Measurements from ENCODE around the gene PCLAF.
"Not testable (repeated sequence)": the region's sequence is repeated elsewhere in the genome, so short reads cannot be mapped to it uniquely, and the experiment has no call there.

The PCLAF gene

DNA sequence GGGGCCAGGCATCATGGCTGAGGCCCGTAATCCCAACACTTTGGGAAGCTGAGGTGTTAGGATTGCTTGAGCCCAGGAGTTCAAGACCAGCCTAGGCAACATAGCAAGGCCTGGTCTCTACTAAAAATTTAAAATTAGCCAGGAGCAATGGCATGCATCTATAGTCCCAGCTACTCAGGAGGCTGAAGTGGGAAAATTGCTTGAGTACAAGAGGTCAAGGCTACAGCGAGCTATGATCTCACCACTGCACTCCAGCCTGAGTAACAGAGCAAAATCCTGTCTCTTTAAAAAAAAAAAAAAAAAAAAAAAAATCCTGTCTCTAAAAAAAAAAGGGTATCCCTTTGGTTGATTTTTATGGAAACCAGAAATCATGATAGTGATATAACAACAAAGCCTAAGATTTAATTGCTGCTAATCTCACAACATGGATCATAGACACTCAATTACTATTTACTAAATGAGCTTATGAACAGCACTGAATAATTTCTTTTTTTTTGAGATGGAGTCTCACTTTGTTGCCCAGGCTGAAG lies 12.1 kb downstream of the PCLAF start:
- no peak for DNase-seq (ENCODE audit: low read depth in 2 of 3, low spot score in 1 of 3)

DNA sequence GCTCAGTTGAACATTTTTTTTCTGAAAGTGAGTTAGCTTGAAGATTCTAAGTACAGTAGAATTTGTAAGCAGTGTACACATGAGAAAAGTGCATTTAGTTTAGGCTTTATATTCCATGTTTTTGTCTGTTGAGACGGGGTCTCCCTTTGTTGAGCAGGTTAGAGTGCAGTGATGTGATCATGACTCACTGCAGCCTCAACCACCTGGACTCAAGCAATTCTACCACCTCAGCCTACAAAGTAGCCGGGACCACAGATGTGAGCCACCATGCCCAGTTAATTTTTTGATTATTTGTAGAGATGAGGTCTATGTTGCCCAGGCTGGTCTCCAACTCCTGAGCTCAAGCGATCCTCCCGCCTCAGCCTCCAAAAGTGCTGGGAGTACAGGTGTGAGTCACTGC lies 20.0 kb downstream of the PCLAF start:
- no peak for DNase-seq (ENCODE audit: low read depth in 2 of 3, low spot score in 1 of 3)

DNA sequence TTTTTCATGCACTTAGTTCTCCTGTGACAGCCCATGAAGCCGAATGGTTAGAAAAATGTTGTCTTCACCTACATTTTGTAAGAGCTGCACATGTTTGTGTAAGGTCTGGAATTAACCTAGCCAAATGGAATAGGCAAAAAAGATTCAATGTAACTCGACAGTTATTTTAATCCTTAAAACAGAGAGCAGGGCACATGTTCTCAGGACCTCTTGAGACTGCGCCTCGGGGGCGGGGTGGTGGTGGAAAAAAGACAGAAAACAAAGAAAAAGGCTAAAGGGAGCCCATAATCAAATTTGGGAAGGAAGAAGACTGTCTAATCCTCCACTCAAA lies 24.6 kb downstream of the PCLAF start:
- no peak for DNase-seq (ENCODE audit: low read depth in 2 of 3, low spot score in 1 of 3)

DNA sequence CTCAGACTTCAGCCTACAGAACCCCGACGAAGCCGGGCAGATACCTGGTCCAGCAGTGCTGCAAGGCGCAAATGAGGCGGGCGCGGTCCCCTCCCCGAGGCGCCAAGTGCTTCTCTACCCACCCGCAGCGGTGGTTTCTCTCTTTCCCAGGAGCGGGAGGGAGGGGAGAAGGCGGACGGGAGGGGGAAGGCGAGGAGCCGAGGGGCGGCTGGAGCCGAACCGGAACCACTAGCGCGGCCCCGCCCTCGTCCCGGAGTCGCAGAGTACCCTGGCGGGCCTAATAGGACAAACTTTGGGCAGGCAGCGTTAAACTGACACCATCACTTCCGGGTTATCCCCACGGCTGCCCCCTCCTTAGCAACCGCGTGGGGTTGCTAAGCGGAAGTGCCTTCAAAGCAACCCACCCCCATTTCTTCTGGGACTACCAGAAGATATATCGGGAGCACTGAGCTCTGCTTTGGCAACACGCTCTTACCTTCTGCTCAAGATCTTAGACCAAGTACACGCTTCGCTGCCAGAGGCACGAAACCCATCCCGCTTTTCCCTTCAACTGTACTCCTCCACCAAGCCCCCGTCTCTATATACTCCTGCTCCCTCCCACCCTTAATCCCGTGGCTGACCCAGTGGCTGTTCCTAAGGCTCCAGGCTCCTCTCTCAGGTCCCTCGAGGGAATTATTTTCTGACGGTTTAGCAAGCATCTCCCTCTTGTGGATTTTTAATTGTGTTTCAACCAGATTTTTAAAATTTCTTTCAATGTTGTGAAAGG lies 25.1 kb downstream of the PCLAF start, which contains the start of gene CSNK1G1:
Gene CSNK1G1 (minus strand): TSS at position 230 of the 766 bp plus-strand sequence. CDS start 55,674 bp downstream, outside the sequence.
- DNase-seq (ENCODE audit: low read depth in 2 of 3, low spot score in 1 of 3): peak; percentile 84 to 89 (median 86)

DNA sequence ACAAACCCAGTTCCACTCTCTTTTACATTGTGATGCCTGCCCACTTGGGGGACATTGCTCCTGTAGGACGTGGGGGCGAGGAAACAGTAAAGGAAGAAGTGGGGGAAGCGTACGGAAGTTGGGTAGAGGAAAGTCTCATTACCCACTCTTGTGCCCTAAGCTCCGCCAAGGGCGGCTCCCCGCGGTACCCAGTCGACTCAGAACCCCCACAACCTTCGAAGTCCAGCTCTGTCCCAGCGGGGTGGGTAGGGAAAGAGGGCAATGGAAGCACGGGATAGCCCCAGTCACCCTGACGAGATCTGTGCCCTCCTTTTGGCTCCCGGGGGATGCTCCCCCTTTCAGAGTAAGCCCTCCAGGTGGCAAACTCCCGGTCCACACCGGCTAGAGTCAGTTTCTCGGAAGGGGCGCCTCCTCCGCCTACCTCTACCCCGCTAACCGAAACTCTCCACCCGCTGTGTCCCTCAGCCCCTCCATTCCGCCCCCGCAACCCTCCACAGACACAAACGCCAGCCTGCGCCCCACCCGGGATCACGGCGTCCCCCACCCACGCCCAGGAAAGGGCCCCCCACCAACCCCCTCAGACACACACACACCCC lies 25.8 kb downstream of the PCLAF start:
- DNase-seq (ENCODE audit: low read depth in 2 of 3, low spot score in 1 of 3): peak in 1 of 3 donors; percentile 9

DNA sequence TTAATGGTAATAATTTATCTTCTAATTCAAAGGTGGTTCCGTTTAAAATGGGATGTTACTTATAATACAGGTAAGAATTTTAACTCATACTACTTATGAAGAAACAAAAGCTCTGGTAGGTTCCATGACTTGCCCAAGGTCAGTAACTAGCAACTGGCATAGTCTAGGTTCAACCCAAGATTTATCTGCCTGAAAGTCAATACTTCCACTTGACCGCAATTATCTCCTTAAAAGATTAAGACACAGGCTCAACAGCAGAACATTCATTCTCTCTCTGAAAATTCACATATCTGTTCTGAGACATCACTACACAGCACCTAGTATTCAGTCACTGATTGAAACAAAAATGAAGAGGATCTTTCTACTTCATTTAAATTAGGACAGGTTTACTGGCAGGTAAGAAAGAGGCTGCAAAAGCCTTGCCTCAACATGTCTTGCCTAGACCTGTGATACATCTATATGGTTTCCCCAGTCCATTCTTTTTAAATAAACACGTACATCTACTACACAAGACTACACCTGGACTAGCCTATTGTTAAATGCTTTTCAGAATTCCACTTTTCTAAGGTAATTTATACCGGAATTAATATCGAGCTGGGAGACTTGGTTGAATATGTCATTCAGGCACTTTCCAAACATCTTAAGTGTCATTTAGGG lies 26.4 kb downstream of the PCLAF start:
- no peak for DNase-seq (ENCODE audit: low read depth in 2 of 3, low spot score in 1 of 3)

DNA sequence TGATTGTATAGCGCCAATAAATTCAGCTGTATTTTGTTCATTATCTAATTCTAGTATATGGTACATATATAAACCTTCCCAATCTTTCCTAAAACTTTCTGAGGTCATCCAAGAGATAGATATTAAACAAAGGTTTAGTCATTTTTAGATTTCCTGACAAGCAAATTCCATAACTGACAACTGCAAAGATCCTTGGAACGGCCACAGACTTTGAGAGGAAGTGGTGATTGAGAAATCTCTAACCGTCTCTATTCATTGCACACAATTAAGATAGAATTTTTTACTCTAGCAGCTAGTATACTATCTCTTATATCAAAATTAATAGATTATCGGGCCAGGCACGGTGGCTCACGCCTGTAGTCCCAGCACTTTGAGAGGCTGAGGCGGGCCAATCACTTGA lies 30.0 kb downstream of the PCLAF start:
- DNase-seq (ENCODE audit: low read depth in 2 of 3, low spot score in 1 of 3): no peak

DNA sequence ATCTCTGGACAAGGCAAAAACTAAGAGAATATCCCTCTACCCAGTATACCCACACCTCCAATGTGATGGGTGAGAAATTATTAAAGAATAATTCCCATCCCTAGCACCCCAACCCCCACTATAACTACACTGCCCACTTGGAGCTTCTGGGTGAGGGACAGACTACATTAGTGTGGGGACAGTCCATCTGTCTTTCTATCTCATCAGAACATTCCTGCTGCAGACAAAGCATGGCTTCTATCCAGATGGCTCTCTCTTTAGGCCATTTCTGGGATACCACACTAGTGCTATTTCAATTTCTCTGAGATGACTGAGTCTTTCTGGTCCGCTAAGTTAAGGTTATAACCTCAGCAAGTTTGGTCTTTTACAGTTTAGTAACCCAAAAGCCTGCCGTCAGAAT lies 31.9 kb downstream of the PCLAF start:
- no peak for DNase-seq (ENCODE audit: low read depth in 2 of 3, low spot score in 1 of 3)

DNA sequence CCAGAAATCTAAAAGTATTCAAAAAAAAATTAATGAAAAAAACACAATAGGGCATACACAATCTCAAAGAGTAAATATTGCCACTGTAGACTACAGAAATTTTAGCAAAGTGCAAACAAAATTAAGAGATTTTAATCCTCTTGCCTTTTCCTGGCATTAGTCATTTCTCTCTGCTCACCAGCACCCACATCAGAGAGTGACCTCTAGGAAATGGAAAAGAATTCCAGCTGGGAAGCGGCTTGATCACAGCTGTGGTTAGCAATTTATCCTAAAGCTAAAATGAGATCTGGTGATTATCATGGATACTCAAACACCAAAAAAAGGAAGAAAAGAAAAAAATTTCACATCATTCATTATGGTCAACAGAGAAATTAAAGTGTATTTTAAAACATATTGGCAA lies 32.8 kb downstream of the PCLAF start:
- no peak for DNase-seq (ENCODE audit: low read depth in 2 of 3, low spot score in 1 of 3)

DNA sequence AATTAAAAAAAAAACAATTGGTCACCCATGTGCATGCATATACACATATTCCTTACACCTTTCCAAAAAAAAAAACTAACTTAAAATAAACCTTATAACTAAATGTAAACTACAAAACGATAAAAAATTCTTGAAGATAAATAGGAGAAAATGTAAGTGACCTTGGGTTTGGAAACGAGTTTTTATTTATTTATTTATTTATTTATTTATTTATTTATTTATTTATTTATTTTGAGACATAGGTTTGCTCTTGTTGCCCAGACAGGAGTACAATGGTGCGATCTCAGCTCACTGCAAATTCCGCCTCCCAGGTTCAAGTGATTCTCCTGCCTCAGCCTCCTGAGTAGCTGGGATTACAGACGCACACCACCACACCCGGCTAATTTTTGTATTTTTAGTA lies 35.0 kb downstream of the PCLAF start:
- DNase-seq (ENCODE audit: low read depth in 2 of 3, low spot score in 1 of 3): not testable (repeated sequence)

DNA sequence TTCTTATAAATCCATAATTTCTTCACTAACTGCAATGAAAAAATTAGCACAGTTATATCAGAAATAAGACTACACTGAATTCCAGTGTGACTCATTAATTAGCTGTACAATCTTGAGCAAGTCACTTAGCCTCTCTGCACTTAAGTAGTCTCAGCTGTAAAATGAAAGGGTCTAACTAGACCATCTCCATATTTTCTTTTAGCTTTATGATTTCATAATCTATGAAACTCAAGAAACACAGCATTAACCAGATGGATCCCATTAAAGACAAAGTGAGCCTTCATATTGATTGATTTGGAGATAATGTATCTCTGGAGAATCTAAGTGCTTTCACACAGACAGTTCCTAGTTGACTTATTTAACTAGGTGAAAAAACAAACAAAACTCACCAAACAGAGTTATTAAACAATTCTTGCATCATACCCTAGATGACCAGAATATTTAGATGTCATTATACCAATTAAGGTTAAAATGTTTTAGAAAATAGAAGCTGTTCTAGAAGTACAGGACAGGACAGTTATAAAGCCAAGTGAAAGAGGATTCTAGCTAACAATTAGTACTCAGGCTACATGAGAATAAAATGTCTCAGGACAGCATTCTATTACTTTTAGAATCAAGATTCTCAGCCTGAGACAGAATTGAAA lies 36.5 kb downstream of the PCLAF start:
- no peak for DNase-seq (ENCODE audit: low read depth in 2 of 3, low spot score in 1 of 3)

DNA sequence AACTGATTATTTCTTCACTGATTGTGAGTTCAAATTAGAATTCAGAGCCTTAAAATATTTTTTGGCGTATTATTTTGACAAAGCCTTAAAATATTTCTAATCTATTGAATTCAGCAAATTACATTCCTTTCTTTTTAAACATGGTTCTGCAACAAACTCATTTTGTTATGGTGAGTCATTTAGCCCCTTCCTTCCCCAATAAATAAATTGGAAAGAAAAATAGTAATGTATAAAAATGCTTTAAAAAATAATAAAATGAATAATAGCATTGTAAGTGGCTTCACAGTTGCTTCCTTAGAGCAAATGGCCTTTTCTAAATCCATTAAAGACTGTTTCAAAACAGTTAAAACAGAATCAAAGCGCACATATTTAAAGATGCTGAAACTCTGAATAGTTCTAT lies 37.4 kb downstream of the PCLAF start:
- no peak for DNase-seq (ENCODE audit: low read depth in 2 of 3, low spot score in 1 of 3)

DNA sequence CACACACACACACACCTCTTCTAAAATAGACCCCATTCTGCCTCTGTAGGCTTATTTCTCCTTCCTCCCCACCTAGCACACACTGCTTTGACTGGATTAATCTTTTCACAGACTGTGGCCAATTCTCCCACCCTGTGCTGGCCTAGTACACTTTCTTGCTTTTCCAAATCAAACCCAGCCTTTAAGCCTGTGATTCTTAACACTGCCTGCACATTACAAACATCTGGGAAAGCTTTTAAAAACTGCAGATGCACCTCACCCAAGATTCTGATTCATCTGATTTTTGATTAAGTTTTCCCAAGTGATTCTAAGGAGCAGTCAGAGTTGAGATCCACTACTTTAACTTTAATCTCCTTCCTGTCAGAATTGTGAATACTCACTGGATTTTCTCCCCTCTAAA lies 38.0 kb downstream of the PCLAF start:
- no peak for DNase-seq (ENCODE audit: low read depth in 2 of 3, low spot score in 1 of 3)

DNA sequence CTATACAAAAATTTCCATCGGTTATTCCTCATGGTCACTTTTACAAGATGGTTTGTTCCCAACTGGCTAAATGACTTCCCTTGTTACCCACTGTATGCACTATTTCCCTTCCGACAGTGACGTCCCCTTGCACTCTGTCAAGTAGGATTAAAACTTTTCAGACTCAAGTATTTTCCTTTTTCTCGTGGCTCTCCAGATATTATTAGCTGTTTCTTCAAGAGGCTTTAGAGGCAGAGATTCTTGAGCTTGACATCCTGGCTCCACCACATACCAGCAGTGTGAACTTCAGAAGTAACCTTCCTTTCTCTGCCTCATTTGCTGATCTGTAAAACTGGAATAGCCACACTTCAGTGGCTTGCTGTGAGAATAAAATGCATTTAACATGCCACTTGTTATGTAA lies 39.3 kb downstream of the PCLAF start:
- no peak for DNase-seq (ENCODE audit: low read depth in 2 of 3, low spot score in 1 of 3)

DNA sequence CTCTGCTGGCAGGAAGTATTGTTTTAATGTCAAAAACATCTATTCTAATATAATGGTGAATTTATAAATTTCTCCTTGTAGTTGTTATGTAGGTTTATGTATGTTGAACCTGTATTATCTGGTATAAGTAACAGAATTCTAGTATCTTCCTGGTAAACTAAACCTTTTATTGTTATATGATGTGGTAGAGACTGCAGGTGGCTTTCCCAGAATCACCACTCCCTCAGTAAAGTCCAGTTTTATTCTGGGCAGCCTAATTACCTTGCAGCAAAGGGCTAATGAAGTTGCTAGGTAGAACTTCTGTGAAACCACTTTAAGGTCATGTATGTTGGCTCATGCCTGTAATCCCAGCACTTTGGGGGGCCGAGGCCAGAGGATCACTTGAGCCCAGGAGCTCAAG lies 40.9 kb downstream of the PCLAF start:
- no peak for DNase-seq (ENCODE audit: low read depth in 2 of 3, low spot score in 1 of 3)

DNA sequence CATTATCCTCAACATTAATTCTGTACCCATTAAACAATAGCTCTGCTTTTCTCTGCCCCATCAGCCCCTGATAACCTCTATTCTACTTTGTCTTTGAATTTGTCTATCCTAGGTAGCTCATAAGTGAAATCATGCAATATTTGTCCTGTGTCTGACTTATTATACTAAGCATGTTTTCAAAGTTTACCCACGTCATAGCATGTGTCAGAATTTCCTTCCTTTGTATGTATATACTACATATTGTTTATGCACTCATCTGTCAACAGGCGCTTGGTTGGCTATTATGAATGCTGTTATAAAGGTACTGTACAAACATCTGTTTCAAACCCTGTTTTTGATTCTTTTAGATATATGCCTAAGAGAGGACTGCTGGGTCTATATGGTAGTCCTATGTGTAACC lies 43.5 kb downstream of the PCLAF start:
- no peak for DNase-seq (ENCODE audit: low read depth in 2 of 3, low spot score in 1 of 3)

DNA sequence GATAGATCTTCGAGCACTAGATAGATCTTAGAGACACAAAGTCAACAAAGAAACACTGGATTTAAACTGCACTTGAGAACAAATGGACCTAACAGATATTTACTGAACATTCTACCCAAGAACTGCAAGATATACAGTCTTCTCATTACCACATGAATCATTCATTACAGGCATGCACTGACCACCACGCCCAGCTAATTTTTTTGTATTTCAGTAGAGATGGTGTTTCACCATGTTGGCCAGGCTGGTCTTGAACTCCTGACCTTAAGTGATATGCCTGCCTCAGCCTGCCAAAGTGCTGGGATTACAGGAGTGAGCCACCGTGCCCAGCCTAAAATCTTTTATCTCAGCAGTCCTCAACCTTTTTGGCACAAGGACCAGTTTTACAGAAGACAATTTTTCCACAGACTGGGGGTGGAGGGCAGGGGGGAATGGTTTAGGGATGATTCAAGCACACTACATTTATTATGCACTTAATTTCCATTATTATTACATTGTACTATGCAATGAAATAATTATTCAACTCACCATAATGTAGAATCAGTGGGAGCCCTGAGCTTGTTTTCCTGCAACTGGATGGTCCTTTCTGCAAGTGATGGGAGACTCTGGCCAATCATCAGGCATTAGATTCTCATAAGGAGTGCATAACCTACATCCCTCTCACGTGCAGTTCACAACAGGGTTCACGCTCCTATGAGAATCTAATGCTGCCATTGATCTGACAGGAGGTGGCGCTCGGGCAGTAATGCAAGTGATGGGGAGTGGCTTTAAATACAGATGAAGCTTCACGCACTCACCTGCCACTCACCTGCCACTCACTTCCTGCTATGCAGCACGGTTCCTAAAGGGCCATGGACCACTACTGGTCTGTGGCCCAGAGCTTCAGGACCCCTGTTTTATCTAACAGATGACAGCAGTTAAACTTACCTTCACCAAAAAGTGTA lies 47.0 kb downstream of the PCLAF start:
- no peak for DNase-seq (ENCODE audit: low read depth in 2 of 3, low spot score in 1 of 3)

DNA sequence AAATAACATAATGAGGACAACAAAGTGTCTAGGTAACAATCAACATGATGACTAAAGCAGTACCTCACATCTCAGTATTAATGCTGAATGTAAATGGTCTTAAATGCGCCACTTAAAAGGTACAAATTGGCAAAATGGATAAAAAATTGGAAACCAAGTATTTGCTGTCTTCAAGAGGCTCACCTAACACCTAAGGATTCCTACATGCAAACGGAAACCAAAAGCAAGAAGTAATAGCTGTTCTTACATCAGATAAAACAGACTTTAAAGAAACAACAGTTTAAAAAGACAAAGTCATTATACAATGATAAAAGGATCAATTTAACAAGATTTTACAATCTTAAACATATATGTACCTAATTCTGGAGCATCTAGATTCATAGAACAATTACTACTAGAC lies 47.7 kb downstream of the PCLAF start:
- DNase-seq (ENCODE audit: low read depth in 2 of 3, low spot score in 1 of 3): no peak

DNA sequence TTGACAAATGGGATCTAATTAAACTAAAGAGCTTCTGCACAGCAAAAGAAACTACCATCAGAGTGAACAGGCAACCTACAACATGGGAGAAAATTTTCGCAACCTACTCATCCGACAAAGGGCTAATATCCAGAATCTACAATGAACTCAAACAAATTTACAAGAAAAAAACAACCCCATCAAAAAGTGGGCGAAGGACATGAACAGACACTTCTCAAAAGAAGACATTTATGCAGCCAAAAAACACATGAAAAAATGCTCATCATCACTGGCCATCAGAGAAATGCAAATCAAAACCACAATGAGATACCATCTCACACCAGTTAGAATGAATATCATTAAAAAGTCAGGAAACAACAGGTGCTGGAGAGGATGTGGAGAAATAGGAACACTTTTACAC lies 49.6 kb downstream of the PCLAF start:
- not testable (repeated sequence) for DNase-seq (ENCODE audit: low read depth in 2 of 3, low spot score in 1 of 3)

DNA sequence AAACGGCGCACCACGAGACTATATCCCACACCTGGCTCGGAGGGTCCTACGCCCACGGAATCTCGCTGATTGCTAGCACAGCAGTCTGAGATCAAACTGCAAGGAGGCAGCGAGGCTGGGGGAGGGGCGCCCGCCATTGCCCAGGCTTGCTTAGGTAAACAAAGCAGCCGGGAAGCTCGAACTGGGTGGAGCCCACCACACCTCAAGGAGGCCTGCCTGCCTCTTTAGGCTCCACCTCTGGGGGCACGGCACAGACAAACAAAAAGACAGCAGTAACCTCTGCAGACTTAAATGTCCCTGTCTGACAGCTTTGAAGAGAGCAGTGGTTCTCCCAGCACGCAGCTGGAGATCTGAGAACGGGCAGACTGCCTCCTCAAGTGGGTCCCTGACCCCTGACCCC lies 54.3 kb downstream of the PCLAF start:
- not testable (repeated sequence) for DNase-seq (ENCODE audit: low read depth in 2 of 3, low spot score in 1 of 3)

DNA sequence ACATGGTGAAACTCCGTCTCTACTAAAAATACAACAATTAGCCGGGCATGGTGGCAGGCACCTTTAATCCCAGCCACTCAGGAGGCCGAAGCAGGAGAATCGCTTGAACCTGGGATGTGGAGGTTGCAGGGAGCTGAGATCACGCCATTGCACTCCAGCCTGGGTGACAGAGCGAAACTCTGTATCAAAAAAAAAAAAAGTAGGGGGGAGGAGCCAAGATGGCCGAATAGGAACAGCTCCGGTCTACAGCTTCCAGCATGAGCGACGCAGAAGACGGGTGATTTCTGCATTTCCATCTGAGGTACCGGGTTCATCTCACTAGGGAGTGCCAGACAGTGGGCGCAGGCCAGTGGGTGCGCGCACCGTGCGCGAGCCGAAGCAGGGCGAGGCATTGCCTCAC lies 54.8 kb downstream of the PCLAF start:
- not testable (repeated sequence) for DNase-seq (ENCODE audit: low read depth in 2 of 3, low spot score in 1 of 3)
